Thyroid gland (tissue), 4 donors: ENCODE results near the gene OR14A16.

Experiments used
- POLR2A ChIP-seq, 2 donors: fragments of 450-650 bp; IDR thresholded peaks; one replicate each; pipeline ENCODE4 v1.6.1; 2017; ENCODE audit warnings: antibody characterized with exemption in 2 of 2, mild to moderate bottlenecking in 2 of 2, moderate library complexity in 1 of 2
- TF ChIP-seq, protein P1 (sequence below), 6 experiments: fragments of 200-600 bp in 3 of 6; fragments of 450-650 bp in 3 of 6; sonication (generic) in 3 of 6; IDR thresholded peaks; one replicate each; pipeline ENCODE4 v1.5.1; 2016 to 2019; ENCODE audit warnings: antibody characterized with exemption in 6 of 6, mild to moderate bottlenecking in 2 of 6, inconsistent platforms in 1 of 6, moderate library complexity in 1 of 6

DNA sequence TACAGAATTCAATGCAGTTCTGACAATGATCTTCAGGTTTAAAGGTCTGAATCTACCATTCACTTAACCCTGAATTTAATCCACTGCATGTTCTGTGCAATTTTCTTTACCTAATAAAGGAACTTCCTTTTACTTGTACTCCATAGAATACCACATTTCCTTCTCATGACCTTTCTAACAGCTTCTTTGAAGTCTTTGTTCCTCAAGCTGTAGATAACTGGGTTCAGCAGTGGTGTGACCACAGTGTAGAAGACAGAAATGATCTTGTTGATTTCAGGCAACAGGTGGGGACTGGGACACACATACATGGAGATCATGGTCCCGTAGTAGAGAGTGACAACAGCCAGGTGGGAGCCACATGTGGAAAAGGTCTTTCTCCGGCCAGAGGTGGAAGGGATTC, 16.9 kb upstream of the OR14A16 start:
- TF ChIP-seq, protein P1, sequence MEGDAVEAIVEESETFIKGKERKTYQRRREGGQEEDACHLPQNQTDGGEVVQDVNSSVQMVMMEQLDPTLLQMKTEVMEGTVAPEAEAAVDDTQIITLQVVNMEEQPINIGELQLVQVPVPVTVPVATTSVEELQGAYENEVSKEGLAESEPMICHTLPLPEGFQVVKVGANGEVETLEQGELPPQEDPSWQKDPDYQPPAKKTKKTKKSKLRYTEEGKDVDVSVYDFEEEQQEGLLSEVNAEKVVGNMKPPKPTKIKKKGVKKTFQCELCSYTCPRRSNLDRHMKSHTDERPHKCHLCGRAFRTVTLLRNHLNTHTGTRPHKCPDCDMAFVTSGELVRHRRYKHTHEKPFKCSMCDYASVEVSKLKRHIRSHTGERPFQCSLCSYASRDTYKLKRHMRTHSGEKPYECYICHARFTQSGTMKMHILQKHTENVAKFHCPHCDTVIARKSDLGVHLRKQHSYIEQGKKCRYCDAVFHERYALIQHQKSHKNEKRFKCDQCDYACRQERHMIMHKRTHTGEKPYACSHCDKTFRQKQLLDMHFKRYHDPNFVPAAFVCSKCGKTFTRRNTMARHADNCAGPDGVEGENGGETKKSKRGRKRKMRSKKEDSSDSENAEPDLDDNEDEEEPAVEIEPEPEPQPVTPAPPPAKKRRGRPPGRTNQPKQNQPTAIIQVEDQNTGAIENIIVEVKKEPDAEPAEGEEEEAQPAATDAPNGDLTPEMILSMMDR (IDR thresholded peaks at IDR 0.05): no peak
- TF ChIP-seq POLR2A (IDR thresholded peaks at IDR 0.05): no peak
